DND-41 (cell line): ENCODE data around the gene EDDM13.

Experiments used
- CTCF ChIP-seq: IDR thresholded peaks from 2 replicates; pipeline ENCODE4 v1.5.1; 2012; ENCODE audit warnings: borderline replicate concordance, low read length, moderate library complexity, mild to moderate bottlenecking; ENCODE audit not compliant: poor library complexity, severe bottlenecking; ENCODE audit errors: extremely low read depth
- EZH2 ChIP-seq: IDR thresholded peaks from 3 replicates; pipeline ENCODE4 v1.6.1; 2012; ENCODE audit warnings: borderline replicate concordance, low read depth, mild to moderate bottlenecking, moderate library complexity, low read length, inconsistent platforms; ENCODE audit not compliant: severe bottlenecking

GRCh38 chr19:56273563-56274117 is 1.1 kb downstream of the EDDM13 start:
- TF ChIP-seq CTCF (no peak), EZH2 (no peak)
